Neural cell (in vitro differentiated cells): ENCODE measurements around the gene ARSB.

Source experiments
- CTCF ChIP-seq: fragments of 450-650 bp; IDR thresholded peaks from 2 replicates; pipeline ENCODE4 v1.5.1; 2014; ENCODE audit warnings: antibody characterized with exemption, mild to moderate bottlenecking, moderate library complexity; ENCODE audit not compliant: poor library complexity, severe bottlenecking
- EP300 ChIP-seq: fragments of 450-650 bp; conservative IDR thresholded peaks from 2 replicates; pipeline ENCODE4 v1.6.1; 2014; ENCODE audit warnings: antibody characterized with exemption, mild to moderate bottlenecking, moderate library complexity; ENCODE audit not compliant: poor library complexity, severe bottlenecking
- EZH2 ChIP-seq: fragments of 200-600, 300-800 bp; shearing (Covaris generic), sonication (generic); IDR thresholded peaks from 2 replicates; pipeline ENCODE4 v1.6.1; 2014; ENCODE audit warnings: antibody characterized with exemption, low read length, borderline replicate concordance, mild to moderate bottlenecking; ENCODE audit not compliant: insufficient read depth, poor library complexity, severe bottlenecking
- POLR2AphosphoS5 ChIP-seq: IDR thresholded peaks from 2 replicates; pipeline ENCODE4 v1.6.1; 2012
- RAD21 ChIP-seq: fragments of 450-650 bp; conservative IDR thresholded peaks from 2 replicates; pipeline ENCODE4 v1.6.1; 2014; ENCODE audit warnings: antibody characterized with exemption, mild to moderate bottlenecking, moderate library complexity
- REST ChIP-seq: IDR thresholded peaks from 2 replicates; pipeline ENCODE4 v1.6.1; 2012; ENCODE audit warnings: borderline replicate concordance
- SMC3 ChIP-seq: fragments of 450-650 bp; conservative IDR thresholded peaks from 2 replicates; pipeline ENCODE4 v1.6.1; 2014; ENCODE audit warnings: antibody characterized with exemption, mild to moderate bottlenecking, moderate library complexity; ENCODE audit not compliant: poor library complexity
- TAF1 ChIP-seq: IDR thresholded peaks from 2 replicates; pipeline ENCODE4 v1.6.1; 2012; ENCODE audit warnings: low read depth

- TF ChIP-seq EZH2 (no peak), CTCF (no peak), POLR2AphosphoS5 (no peak), SMC3 (no peak), REST (no peak), EP300 (no peak), RAD21 (no peak), TAF1 (no peak)
Measured at GRCh38 chr5:78983601-78984438, 1.3 kb downstream of the ARSB start.
